Activated CD8-positive, alpha-beta memory T cell treated with anti-CD3 and anti-CD28 coated beads for 48 hours (primary cell): ENCODE results near the gene CLIP4.
"Not testable (repeated sequence)": the region's sequence is repeated elsewhere in the genome, so short reads cannot be mapped to it uniquely, and the experiment has no call there.

ENCODE experiments used
- DNase-seq, 3 experiments: peaks; one replicate each; pipeline ENCODE4 v3.0.0-alpha.2; 2020; ENCODE audit warnings: low read depth in 2 of 3, low spot score in 2 of 3

CLIP4 gene

GRCh38 chr2:29114946-29115609 lies at the start of gene CLIP4:
TSS of gene CLIP4 (plus strand) at chr2:29115415. CDS start at chr2:29121389, 5,974 bp downstream.
- peak; percentile 17 to 54 (median 40) for DNase-seq

- no peak for DNase-seq
These were observed 48.8 kb upstream of the CLIP4 start for GRCh38 chr2:29066271-29066860.

GRCh38 chr2:29066997-29067605 lies 48.1 kb upstream of the CLIP4 start:
- no peak for DNase-seq

GRCh38 chr2:29068513-29068912 lies 46.7 kb upstream of the CLIP4 start:
- DNase-seq: no peak

GRCh38 chr2:29070526-29070925 lies 44.7 kb upstream of the CLIP4 start:
- DNase-seq: no peak

GRCh38 chr2:29071032-29071975 lies 43.9 kb upstream of the CLIP4 start:
- DNase-seq: no peak

GRCh38 chr2:29072251-29072650 lies 43.0 kb upstream of the CLIP4 start:
- no peak for DNase-seq

GRCh38 chr2:29072971-29073725 lies 42.1 kb upstream of the CLIP4 start:
- DNase-seq: no peak

- no peak for DNase-seq
These were observed 41.3 kb upstream of the CLIP4 start for GRCh38 chr2:29073933-29074332.

GRCh38 chr2:29074411-29074810 lies 40.8 kb upstream of the CLIP4 start, which contains the start of gene PCARE:
TSS of gene PCARE (minus strand) at chr2:29074523. CDS start at chr2:29074261, 262 bp downstream.
- no peak for DNase-seq

GRCh38 chr2:29075894-29076705 lies 39.1 kb upstream of the CLIP4 start:
- DNase-seq: no peak

GRCh38 chr2:29079887-29080286 lies 35.3 kb upstream of the CLIP4 start:
- DNase-seq: no peak

GRCh38 chr2:29080886-29081743 lies 34.1 kb upstream of the CLIP4 start:
- no peak for DNase-seq

- DNase-seq: no peak
These were observed 32.3 kb upstream of the CLIP4 start for GRCh38 chr2:29082804-29083495.

GRCh38 chr2:29084554-29084953 lies 30.7 kb upstream of the CLIP4 start:
- DNase-seq: no peak

- not testable (repeated sequence) for DNase-seq
These were observed 24.9 kb upstream of the CLIP4 start for GRCh38 chr2:29090311-29090710.

GRCh38 chr2:29096969-29097368 lies 18.2 kb upstream of the CLIP4 start:
- no peak for DNase-seq

- no peak for DNase-seq
These were observed 17.6 kb upstream of the CLIP4 start for GRCh38 chr2:29097569-29097968.
